Measurements from ENCODE around the gene MACROH2A2. TPM values are rescaled to one million over a fixed set of nuclear protein-coding genes. Genes with fewer than 3 reads are reported as not detected.

Gene MACROH2A2
- total and polyA plus RNA-seq, 2 of the 4 experiments (the other 2 are of a cell fraction): 16.1 to 17.4 TPM

DNA sequence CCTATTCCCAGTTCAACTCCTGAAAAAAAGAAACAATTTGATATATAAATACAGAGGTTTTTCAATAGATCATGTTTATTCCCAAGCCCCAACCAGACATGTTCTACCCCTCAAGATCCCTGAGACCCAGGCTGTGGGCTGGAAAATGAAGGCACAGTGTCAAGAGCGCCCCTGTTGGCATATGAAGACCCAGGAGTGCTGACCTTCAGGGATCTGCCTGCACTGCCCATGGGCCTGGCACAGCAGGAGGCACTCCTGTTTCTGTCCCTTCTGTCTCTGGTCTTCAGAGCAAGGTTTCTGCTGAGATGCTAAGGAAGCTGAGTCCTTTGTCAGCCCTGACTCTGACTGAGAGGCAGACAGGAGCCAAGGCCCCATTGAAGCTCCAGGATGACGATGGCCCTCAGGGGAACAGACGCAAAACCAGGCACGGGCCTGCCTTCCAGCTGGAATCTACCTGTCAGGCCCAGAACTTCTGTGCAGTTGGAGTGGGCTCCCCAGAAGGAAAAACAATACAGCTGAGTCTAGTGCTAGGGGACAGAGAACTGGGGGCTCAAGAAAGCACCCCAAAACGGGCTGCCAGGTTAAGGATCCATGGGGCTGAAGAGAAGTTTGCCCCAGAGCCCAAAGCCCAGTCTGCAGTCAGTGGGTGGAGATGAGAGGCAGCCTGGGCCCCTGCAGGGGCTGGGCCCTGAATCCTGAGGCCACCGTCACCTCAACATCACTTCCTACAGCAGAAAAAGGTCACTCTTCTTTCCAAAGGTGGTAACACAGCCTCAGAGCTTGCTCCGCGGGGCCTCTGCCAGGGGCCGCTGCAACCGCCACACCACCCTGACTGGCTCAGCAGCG, 86.7 kb downstream of the MACROH2A2 start:
- no TSS peak for BruUV-seq (replicated peaks)
- no peak for DNase-seq
- Histone ChIP-seq H3K9me3 (ENCODE audit: control insufficient read depth, insufficient read depth, low read length) (no peaks in the 10 kb centered on the region), H2AK9ac (replicated peaks; ENCODE audit: low read depth, low read length, poor library complexity) (no peak overlapping the region), H3K18ac (ENCODE audit: low read depth, low read length) (no peak overlapping the region), H2BK20ac (ENCODE audit: low read depth, low read length) (no peak overlapping the region), H3K4me1 (ENCODE audit: control insufficient read depth, insufficient read depth, low read length) (no peaks in the 10 kb centered on the region), H4K8ac (ENCODE audit: low read depth in 2 of 2, low read length in 2 of 2) (no peak overlapping the region), H2AFZ (replicated peaks; ENCODE audit: low read length, poor library complexity) (no peak overlapping the region), H2BK15ac (ENCODE audit: low read depth, low read length) (no peak overlapping the region), H3K9me1 (ENCODE audit: insufficient read depth, low read length) (peaks cover 6% of the 10 kb centered on the region; the same call in 1 of the 2 replicates), H3K14ac (replicated peaks; ENCODE audit: low read depth, low read length) (no peak overlapping the region), H3K4me2 (ENCODE audit: low read depth, low read length) (no peak overlapping the region), H4K91ac (ENCODE audit: insufficient read depth, low read depth, low read length) (no peak overlapping the region), H3K56ac (ENCODE audit: extremely low read depth, insufficient read depth, low read length) (no peak overlapping the region), H3K23ac (ENCODE audit: low read depth, low read length) (no peak overlapping the region), H3K36me3 (ENCODE audit: control insufficient read depth, insufficient read depth, low read length) (peaks cover 13% of the 10 kb centered on the region), H3K4ac (ENCODE audit: low read depth, low read length) (no peak overlapping the region), H3K9ac (ENCODE audit: low read depth, low read length) (no peak overlapping the region), H2BK5ac (ENCODE audit: low read depth, low read length, poor library complexity, severe bottlenecking) (no peak overlapping the region), H3K4me3 (ENCODE audit: insufficient read depth, low read depth, low read length) (no peak overlapping the region), H4K20me1 (ENCODE audit: insufficient read depth, low read length) (peaks cover 14% of the 10 kb centered on the region), H2BK120ac (ENCODE audit: low read depth, low read length) (no peak overlapping the region), H3K79me1 (ENCODE audit: low read depth in 1 of 2, low read length in 2 of 2) (peaks cover 17 to 23% of the 10 kb centered on the region in 2 experiments), H2AK5ac (ENCODE audit: low read depth, low read length) (no peak overlapping the region), H4K5ac (ENCODE audit: low read depth, low read length) (no peak overlapping the region), H3K27me3 (ENCODE audit: control insufficient read depth, insufficient read depth, low read length) (no peaks in the 10 kb centered on the region), H3K27ac (ENCODE audit: insufficient read depth, low read length) (no peak overlapping the region)
- 90% methylated on average over 3 of the region's 11 CpGs; no CpG with 5 or more reads in 1 of the 2 experiments for WGBS, 2 experiments (ENCODE audit: extremely low coverage in 2 of 2, insufficient read length in 1 of 2)
- ATAC-seq (ENCODE audit: low read depth): no peak
- dilution Hi-C loops (cut with HindIII; ENCODE audit: low sequenced_read_pairs, unreplicated experiment): no loop called here
- POLR2A ChIA-PET (ENCODE audit: unreplicated experiment): no interaction called here
- intact Hi-C loops (cut with micrococcal nuclease): no loop called here
- in situ Hi-C loops (cut with MboI; ENCODE audit: low sequenced_read_pairs): loop anchor here (10.0 kb wide), 1 partner anchor 225 kb away; no protein-coding TSS in a partner anchor
- CTCF ChIA-PET: no interaction called here
- no peak for TF ChIP-seq NFE2L2 (IDR thresholded peaks at IDR 0.05; ENCODE audit: low read depth, low read length)
- no peak for TF ChIP-seq FOS (IDR thresholded peaks at IDR 0.05; ENCODE audit: low read depth, low read length)
- TF ChIP-seq CHD1 (IDR thresholded peaks at IDR 0.05; ENCODE audit: low read depth, low read length): no peak
- TF ChIP-seq MAFK (IDR thresholded peaks at IDR 0.05; ENCODE audit: low read depth, low read length): no peak
- no peak for TF ChIP-seq MAZ (IDR thresholded peaks at IDR 0.05; ENCODE audit: borderline replicate concordance, low read depth, low read length)
- no peak for TF ChIP-seq SMC3 (IDR thresholded peaks at IDR 0.05; ENCODE audit: low read depth, low read length)
- no peak for TF ChIP-seq RFX5 (IDR thresholded peaks at IDR 0.05; ENCODE audit: low read depth, low read length)
- no peak for TF ChIP-seq RCOR1 (IDR thresholded peaks at IDR 0.05; ENCODE audit: insufficient replicate concordance, low read length)
- TF ChIP-seq RAD21 (IDR thresholded peaks at IDR 0.05; ENCODE audit: low read length): no peak
- TF ChIP-seq, protein P1, sequence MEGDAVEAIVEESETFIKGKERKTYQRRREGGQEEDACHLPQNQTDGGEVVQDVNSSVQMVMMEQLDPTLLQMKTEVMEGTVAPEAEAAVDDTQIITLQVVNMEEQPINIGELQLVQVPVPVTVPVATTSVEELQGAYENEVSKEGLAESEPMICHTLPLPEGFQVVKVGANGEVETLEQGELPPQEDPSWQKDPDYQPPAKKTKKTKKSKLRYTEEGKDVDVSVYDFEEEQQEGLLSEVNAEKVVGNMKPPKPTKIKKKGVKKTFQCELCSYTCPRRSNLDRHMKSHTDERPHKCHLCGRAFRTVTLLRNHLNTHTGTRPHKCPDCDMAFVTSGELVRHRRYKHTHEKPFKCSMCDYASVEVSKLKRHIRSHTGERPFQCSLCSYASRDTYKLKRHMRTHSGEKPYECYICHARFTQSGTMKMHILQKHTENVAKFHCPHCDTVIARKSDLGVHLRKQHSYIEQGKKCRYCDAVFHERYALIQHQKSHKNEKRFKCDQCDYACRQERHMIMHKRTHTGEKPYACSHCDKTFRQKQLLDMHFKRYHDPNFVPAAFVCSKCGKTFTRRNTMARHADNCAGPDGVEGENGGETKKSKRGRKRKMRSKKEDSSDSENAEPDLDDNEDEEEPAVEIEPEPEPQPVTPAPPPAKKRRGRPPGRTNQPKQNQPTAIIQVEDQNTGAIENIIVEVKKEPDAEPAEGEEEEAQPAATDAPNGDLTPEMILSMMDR (conservative IDR thresholded peaks at IDR 0.05; ENCODE audit: low read depth, low read length): no peak
- no peak for TF ChIP-seq BHLHE40 (IDR thresholded peaks at IDR 0.05; ENCODE audit: low read depth, low read length)
- no peak for TF ChIP-seq POLR2A (IDR thresholded peaks at IDR 0.05; ENCODE audit: low read depth, low read length)
- TF ChIP-seq, protein P2, sequence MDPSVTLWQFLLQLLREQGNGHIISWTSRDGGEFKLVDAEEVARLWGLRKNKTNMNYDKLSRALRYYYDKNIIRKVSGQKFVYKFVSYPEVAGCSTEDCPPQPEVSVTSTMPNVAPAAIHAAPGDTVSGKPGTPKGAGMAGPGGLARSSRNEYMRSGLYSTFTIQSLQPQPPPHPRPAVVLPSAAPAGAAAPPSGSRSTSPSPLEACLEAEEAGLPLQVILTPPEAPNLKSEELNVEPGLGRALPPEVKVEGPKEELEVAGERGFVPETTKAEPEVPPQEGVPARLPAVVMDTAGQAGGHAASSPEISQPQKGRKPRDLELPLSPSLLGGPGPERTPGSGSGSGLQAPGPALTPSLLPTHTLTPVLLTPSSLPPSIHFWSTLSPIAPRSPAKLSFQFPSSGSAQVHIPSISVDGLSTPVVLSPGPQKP (IDR thresholded peaks at IDR 0.05; ENCODE audit: borderline replicate concordance, low read depth, low read length): no peak
- TF ChIP-seq, protein P3, sequence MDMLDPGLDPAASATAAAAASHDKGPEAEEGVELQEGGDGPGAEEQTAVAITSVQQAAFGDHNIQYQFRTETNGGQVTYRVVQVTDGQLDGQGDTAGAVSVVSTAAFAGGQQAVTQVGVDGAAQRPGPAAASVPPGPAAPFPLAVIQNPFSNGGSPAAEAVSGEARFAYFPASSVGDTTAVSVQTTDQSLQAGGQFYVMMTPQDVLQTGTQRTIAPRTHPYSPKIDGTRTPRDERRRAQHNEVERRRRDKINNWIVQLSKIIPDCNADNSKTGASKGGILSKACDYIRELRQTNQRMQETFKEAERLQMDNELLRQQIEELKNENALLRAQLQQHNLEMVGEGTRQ (IDR thresholded peaks at IDR 0.05; ENCODE audit: low read depth, low read length): no peak
- TF ChIP-seq CEBPB (IDR thresholded peaks at IDR 0.05; ENCODE audit: low read depth, low read length): no peak
